Fibroblast of the conjunctiva (primary cell): ENCODE results near the gene LRP8.

ENCODE experiments used
- DNase-seq: peaks from one replicate; pipeline ENCODE4 v3.0.0-alpha.2; 2010; ENCODE audit warnings: low read depth

LRP8 gene

GRCh38 chr1:53258216-53258615 is 69.7 kb downstream of the LRP8 start:
- no peak for DNase-seq

GRCh38 chr1:53257454-53258081 is 70.3 kb downstream of the LRP8 start:
- no peak for DNase-seq

- DNase-seq: no peak
These were observed 71.1 kb downstream of the LRP8 start for GRCh38 chr1:53256511-53257453.

GRCh38 chr1:53255031-53255430 is 72.8 kb downstream of the LRP8 start:
- no peak for DNase-seq

GRCh38 chr1:53254011-53254640 is 73.7 kb downstream of the LRP8 start:
- no peak for DNase-seq

- no peak for DNase-seq
These were observed 77.5 kb downstream of the LRP8 start for GRCh38 chr1:53250325-53250724.

- DNase-seq: no peak
These were observed 78.2 kb downstream of the LRP8 start for GRCh38 chr1:53249706-53250105.

GRCh38 chr1:53246261-53247134 is 81.4 kb downstream of the LRP8 start:
- DNase-seq: no peak

GRCh38 chr1:53244141-53244540 is 83.7 kb downstream of the LRP8 start:
- DNase-seq: no peak

- DNase-seq: no peak
These were observed 85.5 kb downstream of the LRP8 start for GRCh38 chr1:53242381-53242780.

- no peak for DNase-seq
These were observed 86.0 kb downstream of the LRP8 start for GRCh38 chr1:53241828-53242227.

- DNase-seq: peak; percentile 87
These were observed 89.4 kb downstream of the LRP8 start, which contains the start of gene MAGOH for GRCh38 chr1:53238197-53239155. TSS of gene MAGOH (minus strand) at chr1:53238518. CDS start at chr1:53238448, 70 bp downstream.

GRCh38 chr1:53237638-53238037 is 90.2 kb downstream of the LRP8 start:
- DNase-seq: no peak

- no peak for DNase-seq
These were observed 106.9 kb downstream of the LRP8 start for GRCh38 chr1:53220962-53221286.

- DNase-seq: peak; percentile 69
These were observed 107.5 kb downstream of the LRP8 start, which contains the start of gene CZIB for GRCh38 chr1:53220171-53220961. TSS of gene CZIB (minus strand) at chr1:53220634. CDS start at chr1:53220575, 59 bp downstream.

- no peak for DNase-seq
These were observed 108.2 kb downstream of the LRP8 start for GRCh38 chr1:53219711-53220110.

GRCh38 chr1:53218201-53218600 is 109.7 kb downstream of the LRP8 start:
- no peak for DNase-seq

- no peak for DNase-seq
These were observed 113.4 kb downstream of the LRP8 start for GRCh38 chr1:53214376-53214940.

- no peak for DNase-seq
These were observed 116.9 kb downstream of the LRP8 start for GRCh38 chr1:53210954-53211353.
